Heart left ventricle (tissue), 13 donors: ENCODE results near the gene SNED1.

Source experiments
- POLR2A ChIP-seq, 2 donors: fragments of 450-650 bp; IDR thresholded peaks; one replicate each; pipeline ENCODE4 v1.6.1; 2017; ENCODE audit warnings: antibody characterized with exemption in 2 of 2, mild to moderate bottlenecking in 2 of 2, moderate library complexity in 2 of 2
- TF ChIP-seq, protein P1 (sequence below), 12 donors: fragments of 200-600 bp; sonication (generic) in 4 of 12; IDR thresholded peaks; one replicate each; pipeline versions ENCODE4 v1.5.0 to v1.8.0; 2018 to 2022; ENCODE audit warnings: antibody characterized with exemption in 12 of 12, mild to moderate bottlenecking in 5 of 12
- donor health status: ischemic (EF 13 %, LVEDD 7.1; RV severe dilation, severe dysfunction).
- donor health status: DM: no; HTN: yes; CAD: no.
- donor health status: DM: no; HTN: no; CAD: no.
- donor health status: ischemic (EF 25% LVEDD 6.9; RV normal size, moderate dysfunction).
- donor health status: ischemic (EF 25% LVEDD 5.7; RV mildly dilated, moderate dysfunction).
- donor health status: ischemic (EF 35%, LVEDD 5.7; RV mildly dilated, moderate dysfunction).
- donor health status: nonischemic (EF 11% LVEDD 7.7; RV severe dilation, severe dysfunction).
- donor health status: DM: yes; HTN: yes; CAD: no.
- donor health status: PGD.
- donor health status: ischemic (EF 29% LVEDD 5.4; RV normal size, mild dysfunction).
- donor health status: nonischemic (EF 23%, LVEDD 6.1; RV moderate dilation, normal function).

GRCh38 chr2:241011751-241012510 is 13.5 kb downstream of the SNED1 start:
- TF ChIP-seq, protein P1, sequence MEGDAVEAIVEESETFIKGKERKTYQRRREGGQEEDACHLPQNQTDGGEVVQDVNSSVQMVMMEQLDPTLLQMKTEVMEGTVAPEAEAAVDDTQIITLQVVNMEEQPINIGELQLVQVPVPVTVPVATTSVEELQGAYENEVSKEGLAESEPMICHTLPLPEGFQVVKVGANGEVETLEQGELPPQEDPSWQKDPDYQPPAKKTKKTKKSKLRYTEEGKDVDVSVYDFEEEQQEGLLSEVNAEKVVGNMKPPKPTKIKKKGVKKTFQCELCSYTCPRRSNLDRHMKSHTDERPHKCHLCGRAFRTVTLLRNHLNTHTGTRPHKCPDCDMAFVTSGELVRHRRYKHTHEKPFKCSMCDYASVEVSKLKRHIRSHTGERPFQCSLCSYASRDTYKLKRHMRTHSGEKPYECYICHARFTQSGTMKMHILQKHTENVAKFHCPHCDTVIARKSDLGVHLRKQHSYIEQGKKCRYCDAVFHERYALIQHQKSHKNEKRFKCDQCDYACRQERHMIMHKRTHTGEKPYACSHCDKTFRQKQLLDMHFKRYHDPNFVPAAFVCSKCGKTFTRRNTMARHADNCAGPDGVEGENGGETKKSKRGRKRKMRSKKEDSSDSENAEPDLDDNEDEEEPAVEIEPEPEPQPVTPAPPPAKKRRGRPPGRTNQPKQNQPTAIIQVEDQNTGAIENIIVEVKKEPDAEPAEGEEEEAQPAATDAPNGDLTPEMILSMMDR (IDR thresholded peaks at IDR 0.05): no peak
- no peak for TF ChIP-seq POLR2A (IDR thresholded peaks at IDR 0.05)
